Endodermal cell (in vitro differentiated cells): Measurements from ENCODE around the gene KIF1A. TPM values are rescaled to one million over a fixed set of nuclear protein-coding genes. Genes with fewer than 3 reads are reported as not detected.
A peak's percentile ranks its signal among the peaks of the same experiment; 100 is the strongest.
"Not testable (repeated sequence)": the region's sequence is repeated elsewhere in the genome, so short reads cannot be mapped to it uniquely, and the experiment has no call there.

ENCODE experiments used
- DNase-seq: peaks from one replicate; pipeline ENCODE4 v3.0.0-alpha.2; 2017
- H3K27ac ChIP-seq: 2 replicates; pipeline ENCODE4 v1.5.1; 2013; ENCODE audit warnings: mild to moderate bottlenecking, low read depth, low read length, moderate library complexity
- H3K27me3 ChIP-seq: 2 replicates; pipeline ENCODE4 v1.6.1; 2013; ENCODE audit warnings: mild to moderate bottlenecking, low read length, moderate library complexity; ENCODE audit not compliant: insufficient read depth, control insufficient read depth, poor library complexity, severe bottlenecking
- H3K36me3 ChIP-seq: 2 replicates; pipeline ENCODE4 v1.7.0; 2013; ENCODE audit warnings: mild to moderate bottlenecking, low read length, moderate library complexity; ENCODE audit not compliant: control insufficient read depth, insufficient read depth
- H3K4me1 ChIP-seq: one replicate; pipeline ENCODE4 v1.7.0; 2013; ENCODE audit warnings: low read length; ENCODE audit not compliant: control insufficient read depth, insufficient read depth
- H3K4me3 ChIP-seq: 2 replicates; pipeline ENCODE4 v1.5.1; 2013; ENCODE audit warnings: mild to moderate bottlenecking, low read length, moderate library complexity
- H3K9ac ChIP-seq: 2 replicates; pipeline ENCODE4 v1.6.1; 2013; ENCODE audit warnings: mild to moderate bottlenecking, low read length, moderate library complexity; ENCODE audit not compliant: poor library complexity, severe bottlenecking; ENCODE audit errors: extremely low read depth
- H3K9me3 ChIP-seq: 2 replicates; pipeline ENCODE4 v1.6.1; 2013; ENCODE audit warnings: mild to moderate bottlenecking, low read length, moderate library complexity; ENCODE audit not compliant: control insufficient read depth
- H3K27ac Mint-ChIP-seq: 2 replicates; pipeline ENCODE4 v1.8.0; 2020; ENCODE audit warnings: mixed read lengths
- H3K27me3 Mint-ChIP-seq: 2 replicates; pipeline ENCODE4 v1.8.0; 2021; ENCODE audit warnings: mild to moderate bottlenecking, mixed read lengths; ENCODE audit not compliant: insufficient read depth
- H3K36me3 Mint-ChIP-seq: 2 replicates; pipeline ENCODE4 v1.8.0; 2020; ENCODE audit warnings: low read depth, mixed read lengths
- H3K4me1 Mint-ChIP-seq: 2 replicates; pipeline ENCODE4 v1.8.0; 2020; ENCODE audit warnings: mixed read lengths
- H3K4me3 Mint-ChIP-seq: 2 replicates; pipeline ENCODE4 v1.8.0; 2020; ENCODE audit warnings: mild to moderate bottlenecking, moderate library complexity, mixed read lengths
- H3K9me3 Mint-ChIP-seq: 2 replicates; pipeline ENCODE4 v1.8.0; 2020; ENCODE audit warnings: mild to moderate bottlenecking, mixed read lengths
- WGBS, 2 experiments: methylation state at CpG; one replicate each; pipeline versions ENCODE4 v1.1.5 to v1.1.7; 2013; ENCODE audit warnings: missing lambda C conversion rate in 2 of 2, mixed read lengths in 1 of 2; ENCODE audit not compliant: insufficient coverage in 1 of 2, insufficient read length in 1 of 2; 5-methylcytosine and 5-hydroxymethylcytosine counted together
- total RNA-seq, 2 donors: library from RNA; stranded (reverse); fragmentation: NEBNext Ultra II Directional in 1 of 2; extraction: Animal tissue kit (Norgen Biotek cat#: 25700) in 1 of 2; gene quantifications; 2 replicates in 1 of 2; 3 replicates in 1 of 2; pipeline ENCODE4 v1.2.1, GENCODE V29; 2021

KIF1A gene
- total RNA-seq, 2 donors from 2014 or later: 58.8 to 83.1 TPM

- H3K27me3 Mint-ChIP-seq, H3K27ac ChIP-seq, H3K4me3 Mint-ChIP-seq, H3K36me3 Mint-ChIP-seq, H3K9ac ChIP-seq, H3K9me3 ChIP-seq, H3K36me3 ChIP-seq, DNase-seq, H3K4me1 Mint-ChIP-seq, H3K4me3 ChIP-seq, H3K9me3 Mint-ChIP-seq, H3K4me1 ChIP-seq, H3K27ac Mint-ChIP-seq, H3K27me3 ChIP-seq: not testable (repeated sequence)
- 93% methylated on average over 2 of the region's 13 CpGs; no CpG with 5 or more reads in 1 of the 2 experiments for WGBS, 2 experiments
Observed at GRCh38 chr2:240696469-240696868, 123.5 kb downstream of the KIF1A start.

GRCh38 chr2:240695593-240695992 lies 124.4 kb downstream of the KIF1A start:
- H3K27me3 ChIP-seq, H3K9ac ChIP-seq, H3K27me3 Mint-ChIP-seq, H3K36me3 ChIP-seq, H3K27ac ChIP-seq, DNase-seq, H3K9me3 Mint-ChIP-seq, H3K4me1 Mint-ChIP-seq, H3K4me1 ChIP-seq, H3K4me3 ChIP-seq, H3K9me3 ChIP-seq, H3K27ac Mint-ChIP-seq, H3K4me3 Mint-ChIP-seq, H3K36me3 Mint-ChIP-seq: not testable (repeated sequence)
- no CpG with 5 or more reads among the region's 19 CpGs for WGBS, 2 experiments

- not testable (repeated sequence) for H3K4me3 Mint-ChIP-seq, H3K4me3 ChIP-seq, H3K27ac Mint-ChIP-seq, H3K9me3 Mint-ChIP-seq, H3K4me1 ChIP-seq, H3K27ac ChIP-seq, DNase-seq, H3K36me3 Mint-ChIP-seq, H3K27me3 ChIP-seq, H3K9ac ChIP-seq, H3K27me3 Mint-ChIP-seq, H3K9me3 ChIP-seq, H3K36me3 ChIP-seq, H3K4me1 Mint-ChIP-seq
- WGBS, 2 experiments: no CpG with 5 or more reads among the region's 12 CpGs
Observed at GRCh38 chr2:240694304-240694703, 125.7 kb downstream of the KIF1A start.

GRCh38 chr2:240692583-240693561 lies 127.1 kb downstream of the KIF1A start:
- H3K4me3 Mint-ChIP-seq, H3K4me3 ChIP-seq, H3K27me3 ChIP-seq, H3K36me3 Mint-ChIP-seq, H3K27me3 Mint-ChIP-seq, H3K36me3 ChIP-seq, H3K4me1 ChIP-seq, H3K27ac ChIP-seq, H3K4me1 Mint-ChIP-seq, H3K9ac ChIP-seq, H3K9me3 Mint-ChIP-seq, H3K9me3 ChIP-seq, H3K27ac Mint-ChIP-seq: not testable (repeated sequence)
- DNase-seq: peak; percentile 20
- whole genome bisulfite sequencing, 2 experiments: 90 to 91% methylated on average over 2 to 8 of the region's 34 CpGs

GRCh38 chr2:240691631-240692420 lies 128.2 kb downstream of the KIF1A start, which contains the start of gene AQP12A:
TSS of gene AQP12A (plus strand) at chr2:240691866. CDS start at chr2:240691914, 48 bp downstream.
- not testable (repeated sequence) for H3K36me3 ChIP-seq, H3K27ac Mint-ChIP-seq, H3K4me1 ChIP-seq, H3K27me3 Mint-ChIP-seq, H3K4me3 Mint-ChIP-seq, H3K27me3 ChIP-seq, H3K4me1 Mint-ChIP-seq, H3K4me3 ChIP-seq, H3K9me3 ChIP-seq, H3K36me3 Mint-ChIP-seq, H3K9me3 Mint-ChIP-seq, H3K9ac ChIP-seq, H3K27ac ChIP-seq
- peak; percentile 39 for DNase-seq
- WGBS, 2 experiments: 84 to 92% methylated on average over 6 to 30 of the region's 37 CpGs

GRCh38 chr2:240691075-240691427 lies 129.0 kb downstream of the KIF1A start:
- WGBS, 2 experiments: 79% methylated on average over 1 of the region's 2 CpGs; no CpG with 5 or more reads in 1 of the 2 experiments

More at GRCh38 chr2:240691075-240691427, 129.0 kb downstream of the KIF1A start:
- H3K9me3 Mint-ChIP-seq, H3K36me3 Mint-ChIP-seq, H3K4me3 Mint-ChIP-seq, H3K36me3 ChIP-seq, H3K9ac ChIP-seq, H3K27me3 ChIP-seq, H3K27me3 Mint-ChIP-seq, H3K27ac ChIP-seq, H3K4me1 Mint-ChIP-seq, H3K4me3 ChIP-seq, H3K9me3 ChIP-seq, H3K27ac Mint-ChIP-seq, H3K4me1 ChIP-seq: not testable (repeated sequence)
- peak; percentile 2 for DNase-seq
